Measurements from ENCODE around the gene DLG2. TPM values are rescaled to one million over a fixed set of nuclear protein-coding genes. Genes with fewer than 3 reads are reported as not detected.

Gene DLG2
- total and polyA plus RNA-seq, 2 of the 8 experiments (the other 6 are each of a cell fraction or from before 2014, with no cell fraction given), result 1.7 to 14.3 TPM

DNA sequence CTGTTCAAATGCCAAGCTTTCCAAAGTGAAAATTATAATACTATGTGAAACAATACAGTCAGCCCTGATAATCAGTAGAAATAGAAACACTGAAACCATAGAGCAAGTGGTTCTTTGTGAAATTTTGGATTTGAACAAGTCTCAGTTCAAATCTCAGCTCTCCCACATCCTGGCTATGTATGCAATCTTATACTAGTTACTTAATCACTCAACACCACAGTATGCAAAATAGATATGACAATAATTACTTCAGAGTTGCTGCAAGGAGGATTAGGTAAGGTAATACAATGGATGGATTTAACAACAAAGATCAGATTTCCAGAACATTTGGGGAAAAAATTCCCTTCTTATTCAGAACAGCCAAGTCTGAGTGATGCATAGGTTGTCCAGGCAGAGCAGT lies 1489.2 kb downstream of the DLG2 start:
- Histone ChIP-seq H4K20me1 (replicated peaks in 1 of 2; ENCODE audit: control insufficient read depth in 1 of 2, insufficient read depth in 2 of 2, low read length in 2 of 2) (no peaks in the 10 kb centered on the region), H3K4ac (replicated peaks; ENCODE audit: insufficient read length, low read depth, low read length) (no peak overlapping the region), H3K4me2 (ENCODE audit: insufficient read depth in 1 of 2, low read depth in 2 of 2, low read length in 2 of 2) (no peak overlapping the region), H3K23ac (ENCODE audit: insufficient read length) (no peak overlapping the region), H3K27ac (ENCODE audit: low read depth, low read length) (no peak overlapping the region), H3K4me1 (replicated peaks in 1 of 4; ENCODE audit: control insufficient read depth in 3 of 4, insufficient read depth in 4 of 4, low read length in 3 of 4) (peaks cover 0 to 2% (median 0%) of the 10 kb centered on the region in 4 experiments; a peak in 1 of 7 replicates), H3K4me3 (ENCODE audit: extremely low read depth in 1 of 4, insufficient read depth in 2 of 4, low read depth in 3 of 4, low read length in 4 of 4) (no peak overlapping the region), H2BK120ac (replicated peaks; ENCODE audit: low read depth, low read length) (no peak overlapping the region), H3K79me1 (ENCODE audit: low read depth, low read length) (no peaks in the 10 kb centered on the region), H2AK5ac (ENCODE audit: low read depth, low read length) (no peak overlapping the region), H3K56ac (replicated peaks; ENCODE audit: insufficient read length, low read depth, low read length) (no peak overlapping the region), H4K5ac (ENCODE audit: insufficient read length, low read depth, low read length) (no peak overlapping the region), H3K9me3 (ENCODE audit: insufficient read depth in 2 of 2, low read depth in 1 of 2, low read length in 1 of 2) (no peaks in the 10 kb centered on the region), H3K18ac (ENCODE audit: extremely low read depth, low read length) (no peak overlapping the region), H3K14ac (ENCODE audit: insufficient read length) (no peak overlapping the region), H3K79me2 (ENCODE audit: control insufficient read depth in 1 of 2, insufficient read depth in 2 of 2, low read length in 2 of 2) (no peaks in the 10 kb centered on the region), H4K8ac (ENCODE audit: extremely low read depth, insufficient read depth, low read length) (no peak overlapping the region), H3K27me3 (replicated peaks in 1 of 4; ENCODE audit: control insufficient read depth in 3 of 4, extremely low read depth in 1 of 4, insufficient read depth in 3 of 4, low read length in 3 of 4) (no peaks in the 10 kb centered on the region), H2BK12ac (ENCODE audit: low read depth, low read length) (no peak overlapping the region), H2AFZ (ENCODE audit: low read length) (no peak overlapping the region), H3K9ac (replicated peaks in 1 of 4; ENCODE audit: extremely low read depth in 1 of 4, low read depth in 3 of 4, low read length in 3 of 4) (no peak overlapping the region), H2BK15ac (ENCODE audit: low read length) (no peak overlapping the region), H4K91ac (replicated peaks; ENCODE audit: insufficient read length, low read length) (no peak overlapping the region), H2BK20ac (ENCODE audit: low read length) (no peak overlapping the region), H3K36me3 (ENCODE audit: control insufficient read depth in 2 of 4, insufficient read depth in 4 of 4, low read length in 3 of 4) (no peaks in the 10 kb centered on the region), H2BK5ac (ENCODE audit: low read depth, low read length) (no peak overlapping the region), H3K23me2 (ENCODE audit: low read depth, low read length) (no peaks in the 10 kb centered on the region)
- ChIA-PET CTCF (ENCODE audit: partially characterized antibody) (interaction anchor here (0.5 to 0.8 kb wide), 2 partner anchors 248 to 301 kb away, joined by 3 read pairs; no protein-coding TSS in a partner anchor), POLR2A (ENCODE audit: partially characterized antibody) (no interaction called here)
- no peak for FAIRE-seq
- no peak for DNase-seq (ENCODE audit: low read depth in 1 of 2, low spot score in 2 of 2)
- TF ChIP-seq CTBP2 (IDR thresholded peaks at IDR 0.05; ENCODE audit: borderline replicate concordance, insufficient read depth, insufficient read length, low read length), result no peak
- no peak for TF ChIP-seq POLR2A (IDR thresholded peaks at IDR 0.05; ENCODE audit: control extremely low read depth in 1 of 2, low read depth in 2 of 2, low read length in 2 of 2)
